Bronchial epithelial cell (primary cell): ENCODE data around the gene INSM1. TPM values are rescaled to one million over a fixed set of nuclear protein-coding genes. Genes with fewer than 3 reads are reported as not detected.
A peak's percentile ranks its signal among the peaks of the same experiment; 100 is the strongest.

Source experiments
- DNase-seq: peaks from one replicate; pipeline ENCODE4 v3.0.0-alpha.2; 2010; ENCODE audit warnings: low read depth
- FAIRE-seq: peaks from 2 replicates; lab custom pipeline; 2011; peaks lifted over from hg19 to GRCh38; lab: Jason Lieb, UNC
- H3K27me3 ChIP-seq: 2 replicates; pipeline ENCODE4 v1.5.1; 2011; ENCODE audit warnings: low read length; ENCODE audit not compliant: control insufficient read depth, insufficient read depth
- H3K36me3 ChIP-seq: 2 replicates; pipeline ENCODE4 v1.5.1; 2011; ENCODE audit warnings: low read length; ENCODE audit not compliant: control insufficient read depth, insufficient read depth
- H3K4me3 ChIP-seq: 2 replicates; pipeline ENCODE4 v1.5.1; 2011; ENCODE audit warnings: mild to moderate bottlenecking, low read depth, low read length, control low read depth
- total RNA-seq: library from RNA; depleted of rRNA; stranded (reverse); fragments of >200 nt; gene quantifications from 2 replicates; pipeline ENCODE4 v1.2.1, GENCODE V29; 2014
- TF ChIP-seq, protein P1 (sequence below): IDR thresholded peaks from 2 replicates; pipeline ENCODE4 v1.5.1; 2011; ENCODE audit warnings: mild to moderate bottlenecking, moderate library complexity, low read length, control low read depth, inconsistent platforms; ENCODE audit not compliant: insufficient read depth, severe bottlenecking

INSM1 gene
- total RNA-seq, 1 donor from 2014 or later, result not detected

DNA sequence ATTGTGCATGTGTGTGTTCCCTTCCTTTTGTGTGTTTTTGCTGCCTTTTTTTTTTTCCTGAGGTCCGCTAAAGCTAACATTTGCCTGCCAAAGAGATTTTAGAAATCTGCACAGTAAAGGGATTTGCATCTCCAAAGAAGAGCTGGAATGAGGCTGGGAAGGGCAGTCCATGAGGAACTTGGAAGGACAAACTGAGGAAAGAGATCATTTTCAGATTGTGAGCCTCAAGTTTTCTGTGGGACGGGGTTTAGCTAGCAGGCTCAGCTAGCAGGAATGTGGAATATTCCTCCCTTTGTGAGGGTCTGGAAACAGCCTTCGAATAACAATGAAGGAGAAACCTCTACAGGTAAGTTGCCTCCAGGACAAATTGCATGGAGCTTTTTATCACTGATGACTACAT is 3.8 kb downstream of the INSM1 start:
- no peak for DNase-seq
- FAIRE-seq, result no peak
- TF ChIP-seq, protein P1, sequence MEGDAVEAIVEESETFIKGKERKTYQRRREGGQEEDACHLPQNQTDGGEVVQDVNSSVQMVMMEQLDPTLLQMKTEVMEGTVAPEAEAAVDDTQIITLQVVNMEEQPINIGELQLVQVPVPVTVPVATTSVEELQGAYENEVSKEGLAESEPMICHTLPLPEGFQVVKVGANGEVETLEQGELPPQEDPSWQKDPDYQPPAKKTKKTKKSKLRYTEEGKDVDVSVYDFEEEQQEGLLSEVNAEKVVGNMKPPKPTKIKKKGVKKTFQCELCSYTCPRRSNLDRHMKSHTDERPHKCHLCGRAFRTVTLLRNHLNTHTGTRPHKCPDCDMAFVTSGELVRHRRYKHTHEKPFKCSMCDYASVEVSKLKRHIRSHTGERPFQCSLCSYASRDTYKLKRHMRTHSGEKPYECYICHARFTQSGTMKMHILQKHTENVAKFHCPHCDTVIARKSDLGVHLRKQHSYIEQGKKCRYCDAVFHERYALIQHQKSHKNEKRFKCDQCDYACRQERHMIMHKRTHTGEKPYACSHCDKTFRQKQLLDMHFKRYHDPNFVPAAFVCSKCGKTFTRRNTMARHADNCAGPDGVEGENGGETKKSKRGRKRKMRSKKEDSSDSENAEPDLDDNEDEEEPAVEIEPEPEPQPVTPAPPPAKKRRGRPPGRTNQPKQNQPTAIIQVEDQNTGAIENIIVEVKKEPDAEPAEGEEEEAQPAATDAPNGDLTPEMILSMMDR, result no peak
- Histone ChIP-seq H3K27me3 (peaks cover 34% of the 10 kb centered on the region), H3K4me3 (no peak overlapping the region), H3K36me3 (no peaks in the 10 kb centered on the region)

- H3K36me3 ChIP-seq, result no peaks in the 10 kb centered on the region
- DNase-seq, result peak; percentile 18
- H3K27me3 ChIP-seq, result peaks cover 29% of the 10 kb centered on the region
- TF ChIP-seq, protein P1, result no peak
- H3K4me3 ChIP-seq, result no peak overlapping the region
- peak; percentile 94 for FAIRE-seq
Measured at GRCh38 chr20:20373091-20373571, 5.2 kb downstream of the INSM1 start.

DNA sequence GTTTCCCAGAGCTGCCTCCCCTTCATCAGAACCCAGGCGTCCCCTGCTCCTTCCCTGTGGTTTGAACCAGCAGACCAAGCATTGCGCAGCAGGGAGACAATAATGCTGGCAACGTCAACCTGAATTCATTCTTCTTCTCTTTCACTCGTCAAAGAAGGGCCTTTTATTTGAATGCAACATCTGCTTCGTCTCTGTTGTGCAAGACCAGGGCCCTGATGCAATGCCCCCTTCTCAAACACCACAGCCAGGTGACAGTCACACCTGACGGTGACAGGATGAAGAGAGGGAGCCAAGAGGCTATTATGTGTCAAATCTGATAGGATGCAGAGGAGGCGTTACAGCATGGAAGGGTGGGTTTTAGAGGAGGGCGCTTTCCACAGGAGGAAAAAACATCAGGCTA is 8.0 kb downstream of the INSM1 start:
- no peak for DNase-seq
- no peaks in the 10 kb centered on the region for H3K36me3 ChIP-seq
- FAIRE-seq, result no peak
- H3K27me3 ChIP-seq, result peaks cover 17% of the 10 kb centered on the region
- TF ChIP-seq, protein P1, result no peak
- no peak overlapping the region for H3K4me3 ChIP-seq

GRCh38 chr20:20386192-20386591 is 18.3 kb downstream of the INSM1 start:
- H3K4me3 ChIP-seq, result no peak overlapping the region
- DNase-seq, result no peak
- TF ChIP-seq, protein P1, result no peak
- FAIRE-seq, result no peak
- no peaks in the 10 kb centered on the region for H3K27me3 ChIP-seq
- no peaks in the 10 kb centered on the region for H3K36me3 ChIP-seq

DNA sequence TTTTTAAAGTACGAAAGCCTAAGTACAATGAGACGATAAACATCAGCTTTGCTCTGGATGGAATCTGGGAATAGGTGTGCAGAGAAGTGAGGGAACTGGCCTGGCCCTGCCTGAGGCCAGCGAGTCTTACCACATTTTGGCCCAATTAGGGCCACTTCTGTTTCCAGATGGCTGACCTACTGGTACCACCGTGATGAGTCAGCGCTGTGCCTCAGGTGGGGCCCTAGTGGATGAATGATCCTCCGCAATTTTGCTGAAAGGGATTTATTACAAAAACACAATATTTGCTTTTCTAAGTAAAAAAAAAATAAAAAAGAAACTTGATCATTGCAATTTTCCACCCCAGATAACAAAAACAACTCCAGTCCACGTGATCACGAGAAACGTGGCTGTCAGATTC is 22.5 kb downstream of the INSM1 start:
- Histone ChIP-seq H3K36me3 (no peaks in the 10 kb centered on the region), H3K4me3 (no peak overlapping the region), H3K27me3 (no peaks in the 10 kb centered on the region)
- DNase-seq (no peak), FAIRE-seq (no peak)
- TF ChIP-seq, protein P1, result no peak

GRCh38 chr20:20391115-20391514 is 23.2 kb downstream of the INSM1 start:
- DNase-seq (no peak), FAIRE-seq (no peak)
- Histone ChIP-seq H3K36me3 (no peaks in the 10 kb centered on the region), H3K4me3 (no peak overlapping the region), H3K27me3 (no peaks in the 10 kb centered on the region)
- TF ChIP-seq, protein P1, result no peak
